Endothelial cell (in vitro differentiated cells): ENCODE results near the gene LHX4. TPM values are rescaled to one million over a fixed set of nuclear protein-coding genes. Genes with fewer than 3 reads are reported as not detected.

Source experiments
- DNase-seq: peaks from one replicate; pipeline ENCODE4 v3.0.0; 2021; ENCODE audit warnings: low spot score
- H3K27ac Mint-ChIP-seq: one replicate; pipeline ENCODE4 v1.8.0; 2021; ENCODE audit warnings: mixed read lengths, inconsistent platforms; ENCODE audit not compliant: unreplicated experiment
- H3K27me3 Mint-ChIP-seq: one replicate; pipeline ENCODE4 v1.8.0; 2021; ENCODE audit warnings: mild to moderate bottlenecking, moderate library complexity, mixed read lengths, inconsistent platforms; ENCODE audit not compliant: unreplicated experiment
- H3K36me3 Mint-ChIP-seq: one replicate; pipeline ENCODE4 v1.8.0; 2021; ENCODE audit warnings: mild to moderate bottlenecking, low read depth, mixed read lengths, inconsistent platforms; ENCODE audit not compliant: unreplicated experiment
- H3K4me1 Mint-ChIP-seq: one replicate; pipeline ENCODE4 v1.8.0; 2021; ENCODE audit warnings: mild to moderate bottlenecking, mixed read lengths, inconsistent platforms; ENCODE audit not compliant: unreplicated experiment
- H3K4me3 Mint-ChIP-seq: one replicate; pipeline ENCODE4 v1.8.0; 2021; ENCODE audit warnings: mild to moderate bottlenecking, mixed read lengths, inconsistent platforms; ENCODE audit not compliant: unreplicated experiment
- H3K9me3 Mint-ChIP-seq: one replicate; pipeline ENCODE4 v1.8.0; 2021; ENCODE audit warnings: mixed read lengths, inconsistent platforms; ENCODE audit not compliant: unreplicated experiment
- CTCF ChIP-seq: fragments of 200-600 bp; sonication (generic); IDR thresholded peaks from one replicate; pipeline ENCODE4 v1.5.0; 2021; ENCODE audit warnings: antibody characterized with exemption; ENCODE audit not compliant: unreplicated experiment
- total RNA-seq: library from RNA; stranded (reverse); fragmentation: NEBNext Ultra II Directional; extraction: Animal tissue kit (Norgen Biotek cat#: 25700); gene quantifications from one replicate; pipeline ENCODE4 v1.2.1, GENCODE V29; 2021; ENCODE audit not compliant: unreplicated experiment

The LHX4 gene
- total RNA-seq, 1 donor from 2014 or later: 1.5 TPM

GRCh38 chr1:180301135-180301742 lies 71.2 kb downstream of the LHX4 start:
- H3K27ac Mint-ChIP-seq: no peak overlapping the region
- no peaks in the 10 kb centered on the region for H3K36me3 Mint-ChIP-seq
- no peak overlapping the region for H3K4me3 Mint-ChIP-seq
- no peak for TF ChIP-seq CTCF
- H3K27me3 Mint-ChIP-seq: peaks cover 1% of the 10 kb centered on the region
- H3K9me3 Mint-ChIP-seq: no peaks in the 10 kb centered on the region
- H3K4me1 Mint-ChIP-seq: no peaks in the 10 kb centered on the region
- no peak for DNase-seq

- Mint-ChIP-seq H3K36me3 (no peaks in the 10 kb centered on the region), H3K9me3 (no peaks in the 10 kb centered on the region), H3K4me1 (no peaks in the 10 kb centered on the region), H3K4me3 (no peak overlapping the region), H3K27ac (no peak overlapping the region), H3K27me3 (no peaks in the 10 kb centered on the region)
- DNase-seq: no peak
- TF ChIP-seq CTCF: no peak
Observed at GRCh38 chr1:180309338-180309737, 79.3 kb downstream of the LHX4 start.

GRCh38 chr1:180310095-180310494 lies 80.0 kb downstream of the LHX4 start:
- H3K36me3 Mint-ChIP-seq: no peaks in the 10 kb centered on the region

GRCh38 chr1:180311011-180311730 lies 81.1 kb downstream of the LHX4 start:
- Mint-ChIP-seq H3K4me3 (no peak overlapping the region), H3K36me3 (no peaks in the 10 kb centered on the region), H3K27me3 (no peaks in the 10 kb centered on the region), H3K27ac (no peak overlapping the region), H3K9me3 (no peaks in the 10 kb centered on the region), H3K4me1 (no peaks in the 10 kb centered on the region)
- TF ChIP-seq CTCF: no peak
- no peak for DNase-seq

More at GRCh38 chr1:180310095-180310494, 80.0 kb downstream of the LHX4 start:
- H3K9me3 Mint-ChIP-seq: no peaks in the 10 kb centered on the region
- no peak overlapping the region for H3K27ac Mint-ChIP-seq
- H3K27me3 Mint-ChIP-seq: no peaks in the 10 kb centered on the region
- no peak for TF ChIP-seq CTCF
- no peak overlapping the region for H3K4me3 Mint-ChIP-seq
- DNase-seq: no peak
- H3K4me1 Mint-ChIP-seq: no peaks in the 10 kb centered on the region

- H3K27me3 Mint-ChIP-seq: no peaks in the 10 kb centered on the region
- DNase-seq: no peak
- H3K4me1 Mint-ChIP-seq: no peaks in the 10 kb centered on the region
- no peaks in the 10 kb centered on the region for H3K36me3 Mint-ChIP-seq
- no peak overlapping the region for H3K27ac Mint-ChIP-seq
- no peak overlapping the region for H3K4me3 Mint-ChIP-seq
- TF ChIP-seq CTCF: no peak
- no peaks in the 10 kb centered on the region for H3K9me3 Mint-ChIP-seq
Observed at GRCh38 chr1:180312926-180313325, 82.9 kb downstream of the LHX4 start.
